HG02943 (cell line): Measurements from ENCODE around the gene CCL28.

Experiments
- ATAC-seq: cut with Tn5 transposase; IDR thresholded peaks from one replicate; pipeline ENCODE4 v1.9.1; 2021; ENCODE audit warnings: mild to moderate bottlenecking, low read depth, moderate library complexity; ENCODE audit not compliant: unreplicated experiment

CCL28 gene

GRCh38 chr5:43358726-43359125 is 53.5 kb downstream of the CCL28 start:
- ATAC-seq = no peak

- ATAC-seq = no peak
These were observed 53.9 kb downstream of the CCL28 start for GRCh38 chr5:43358301-43358700.

GRCh38 chr5:43357878-43358281 is 54.3 kb downstream of the CCL28 start:
- ATAC-seq = no peak

- ATAC-seq = no peak
These were observed 55.1 kb downstream of the CCL28 start for GRCh38 chr5:43357067-43357466.

GRCh38 chr5:43354774-43355173 is 57.4 kb downstream of the CCL28 start:
- no peak for ATAC-seq

- no peak for ATAC-seq
These were observed 58.5 kb downstream of the CCL28 start for GRCh38 chr5:43353668-43354067.

GRCh38 chr5:43352915-43353314 is 59.3 kb downstream of the CCL28 start:
- no peak for ATAC-seq

- ATAC-seq = no peak
These were observed 60.1 kb downstream of the CCL28 start for GRCh38 chr5:43352131-43352530.

- no peak for ATAC-seq
These were observed 63.3 kb downstream of the CCL28 start for GRCh38 chr5:43348861-43349363.

GRCh38 chr5:43348207-43348606 is 64.0 kb downstream of the CCL28 start:
- ATAC-seq = no peak

GRCh38 chr5:43338862-43339261 is 73.3 kb downstream of the CCL28 start:
- no peak for ATAC-seq

GRCh38 chr5:43336159-43336558 is 76.0 kb downstream of the CCL28 start:
- no peak for ATAC-seq

- ATAC-seq = no peak
These were observed 76.5 kb downstream of the CCL28 start for GRCh38 chr5:43335681-43336080.

- no peak for ATAC-seq
These were observed 79.8 kb downstream of the CCL28 start for GRCh38 chr5:43332401-43332800.
